ENCODE measurements around the gene PRRC2C. TPM values are rescaled to one million over a fixed set of nuclear protein-coding genes. Genes with fewer than 3 reads are reported as not detected.
"Not testable (repeated sequence)": the region's sequence is repeated elsewhere in the genome, so short reads cannot be mapped to it uniquely, and the experiment has no call there.

Gene PRRC2C
- total and polyA plus RNA-seq, 4 donors, result 35.1 to 121 (median 80.4) TPM

- Histone ChIP-seq H3K27ac (ENCODE audit: low read depth in 1 of 2, low read length in 1 of 2) (no peak overlapping the region), H3K4me1 (ENCODE audit: control insufficient read depth in 5 of 5, insufficient read depth in 5 of 5, low read length in 5 of 5) (peaks cover 0 to 2% (median 0%) of the 10 kb centered on the region in 5 donors), H3K36me3 (ENCODE audit: control insufficient read depth in 4 of 4, insufficient read depth in 4 of 4, low read length in 4 of 4) (peaks cover 8 to 24% (median 12%) of the 10 kb centered on the region in 4 donors), H3K9ac (ENCODE audit: insufficient read depth in 1 of 2, low read length in 2 of 2) (no peak overlapping the region), H3K27me3 (ENCODE audit: control insufficient read depth in 3 of 3, insufficient read depth in 3 of 3, low read length in 2 of 3) (no peaks in the 10 kb centered on the region), H3K9me3 (ENCODE audit: control insufficient read depth in 4 of 4, insufficient read depth in 3 of 4, low read length in 3 of 4) (no peaks in the 10 kb centered on the region), H3K4me3 (no peak overlapping the region)
- TF ChIP-seq CTCF (IDR thresholded peaks at IDR 0.05; ENCODE audit: control extremely low read depth, extremely low read depth), result no peak
- ATAC-seq (ENCODE audit: insufficient read depth, low FRiP score) (no peak), DNase-seq (no peak)
- WGBS, 2 donors, result 80 to 94% methylated on average over 1 of the region's 1 CpG
These were observed 110.0 kb downstream of the PRRC2C start for GRCh38 chr1:171595324-171595723.

GRCh38 chr1:171596119-171596518 lies 110.8 kb downstream of the PRRC2C start:
- Histone ChIP-seq H3K4me3 (no peak overlapping the region), H3K4me1 (ENCODE audit: control insufficient read depth in 5 of 5, insufficient read depth in 5 of 5, low read length in 5 of 5) (peaks cover 0 to 2% (median 0%) of the 10 kb centered on the region in 5 donors), H3K27me3 (ENCODE audit: control insufficient read depth in 3 of 3, insufficient read depth in 3 of 3, low read length in 2 of 3) (no peaks in the 10 kb centered on the region), H3K9me3 (ENCODE audit: control insufficient read depth in 4 of 4, insufficient read depth in 3 of 4, low read length in 3 of 4) (no peaks in the 10 kb centered on the region), H3K36me3 (ENCODE audit: control insufficient read depth in 4 of 4, insufficient read depth in 4 of 4, low read length in 4 of 4) (peaks cover 7 to 18% (median 10%) of the 10 kb centered on the region in 4 donors), H3K27ac (ENCODE audit: low read depth in 1 of 2, low read length in 1 of 2) (no peak overlapping the region), H3K9ac (ENCODE audit: insufficient read depth in 1 of 2, low read length in 2 of 2) (no peak overlapping the region)
- no peak for DNase-seq
- ATAC-seq (ENCODE audit: insufficient read depth, low FRiP score), result no peak
- WGBS, 2 donors, result 98 to 100% methylated on average over 1 of the region's 1 CpG
- no peak for TF ChIP-seq CTCF (IDR thresholded peaks at IDR 0.05; ENCODE audit: control extremely low read depth, extremely low read depth)

- Histone ChIP-seq H3K27me3 (ENCODE audit: control insufficient read depth in 3 of 3, insufficient read depth in 3 of 3, low read length in 2 of 3) (no peaks in the 10 kb centered on the region), H3K36me3 (ENCODE audit: control insufficient read depth in 4 of 4, insufficient read depth in 4 of 4, low read length in 4 of 4) (peaks cover 5 to 13% (median 7%) of the 10 kb centered on the region in 4 donors), H3K9me3 (ENCODE audit: control insufficient read depth in 4 of 4, insufficient read depth in 3 of 4, low read length in 3 of 4) (no peaks in the 10 kb centered on the region), H3K4me3 (no peak overlapping the region), H3K4me1 (ENCODE audit: control insufficient read depth in 5 of 5, insufficient read depth in 5 of 5, low read length in 5 of 5) (peaks cover 0 to 2% (median 0%) of the 10 kb centered on the region in 5 donors), H3K9ac (ENCODE audit: insufficient read depth in 1 of 2, low read length in 2 of 2) (no peak overlapping the region), H3K27ac (ENCODE audit: low read depth in 1 of 2, low read length in 1 of 2) (no peak overlapping the region)
- TF ChIP-seq CTCF (IDR thresholded peaks at IDR 0.05; ENCODE audit: control extremely low read depth, extremely low read depth), result no peak
- ATAC-seq (ENCODE audit: insufficient read depth, low FRiP score) (no peak), DNase-seq (no peak)
- WGBS, 2 donors, result 71 to 80% methylated on average over 2 of the region's 2 CpGs
These were observed 111.4 kb downstream of the PRRC2C start for GRCh38 chr1:171596705-171597104.

- no peak for TF ChIP-seq CTCF (IDR thresholded peaks at IDR 0.05; ENCODE audit: control extremely low read depth, extremely low read depth)
- DNase-seq (no peak), ATAC-seq (ENCODE audit: insufficient read depth, low FRiP score) (no peak)
- WGBS, 2 donors, result 30 to 57% methylated on average over 1 of the region's 1 CpG
- Histone ChIP-seq H3K27ac (ENCODE audit: low read depth in 1 of 2, low read length in 1 of 2) (no peak overlapping the region), H3K9ac (ENCODE audit: insufficient read depth in 1 of 2, low read length in 2 of 2) (no peak overlapping the region), H3K27me3 (ENCODE audit: control insufficient read depth in 3 of 3, insufficient read depth in 3 of 3, low read length in 2 of 3) (no peaks in the 10 kb centered on the region), H3K9me3 (ENCODE audit: control insufficient read depth in 4 of 4, insufficient read depth in 3 of 4, low read length in 3 of 4) (no peaks in the 10 kb centered on the region), H3K4me1 (ENCODE audit: control insufficient read depth in 5 of 5, insufficient read depth in 5 of 5, low read length in 5 of 5) (peaks cover 0 to 2% (median 0%) of the 10 kb centered on the region in 5 donors), H3K4me3 (no peak overlapping the region), H3K36me3 (ENCODE audit: control insufficient read depth in 4 of 4, insufficient read depth in 4 of 4, low read length in 4 of 4) (peaks cover 3 to 8% (median 3%) of the 10 kb centered on the region in 4 donors)
These were observed 111.9 kb downstream of the PRRC2C start for GRCh38 chr1:171597203-171597602.

GRCh38 chr1:171600310-171600709 lies 115.0 kb downstream of the PRRC2C start:
- not testable (repeated sequence) for H3K9ac ChIP-seq (ENCODE audit: insufficient read depth in 1 of 2, low read length in 2 of 2); ATAC-seq (ENCODE audit: insufficient read depth, low FRiP score); DNase-seq; H3K36me3 ChIP-seq (ENCODE audit: control insufficient read depth in 4 of 4, insufficient read depth in 4 of 4, low read length in 4 of 4); H3K9me3 ChIP-seq (ENCODE audit: control insufficient read depth in 4 of 4, insufficient read depth in 3 of 4, low read length in 3 of 4); H3K4me1 ChIP-seq (ENCODE audit: control insufficient read depth in 5 of 5, insufficient read depth in 5 of 5, low read length in 5 of 5); H3K4me3 ChIP-seq; H3K27ac ChIP-seq (ENCODE audit: low read depth in 1 of 2, low read length in 1 of 2); H3K27me3 ChIP-seq (ENCODE audit: control insufficient read depth in 3 of 3, insufficient read depth in 3 of 3, low read length in 2 of 3)
- 86 to 94% methylated on average over 2 of the region's 2 CpGs for WGBS, 2 donors
